GM23338 (cell line): ENCODE data around the gene SART3. TPM values are rescaled to one million over a fixed set of nuclear protein-coding genes. Genes with fewer than 3 reads are reported as not detected.

Source experiments
- ATAC-seq: fragments of 200-7000 bp; cut with Tn5 transposase; 3 replicates; pipeline ENCODE4 v1.9.1; 2020
- DNase-seq: peaks from one replicate; pipeline ENCODE4 v3.0.0-alpha.2; 2015; ENCODE audit warnings: low spot score
- H2AFZ ChIP-seq: fragments of 200-600 bp; sonication (generic); 2 replicates; pipeline ENCODE4 v1.8.0; 2016; ENCODE audit warnings: antibody characterized with exemption, mild to moderate bottlenecking, moderate library complexity
- H3F3A ChIP-seq: fragments of 200-600 bp; sonication (generic); replicated peaks from 2 replicates; pipeline ENCODE4 v1.8.0; 2017; ENCODE audit warnings: antibody characterized with exemption, mixed run types, low read depth
- H3K27ac ChIP-seq: fragments of 200-600 bp; sonication (generic); 2 replicates; pipeline ENCODE4 v1.6.1; 2016; ENCODE audit warnings: low read depth
- H3K27me3 ChIP-seq: fragments of 200-600 bp; sonication (generic); 2 replicates; pipeline ENCODE4 v1.8.0; 2016; ENCODE audit warnings: mild to moderate bottlenecking, mixed run types, moderate library complexity; ENCODE audit not compliant: insufficient read depth
- H3K36me3 ChIP-seq: fragments of 200-600 bp; sonication (generic); 2 replicates; pipeline ENCODE4 v1.8.0; 2016; ENCODE audit warnings: mild to moderate bottlenecking; ENCODE audit not compliant: insufficient read depth
- H3K4me1 ChIP-seq: fragments of 200-600 bp; sonication (generic); 2 replicates; pipeline ENCODE4 v1.8.0; 2016; ENCODE audit warnings: mild to moderate bottlenecking, moderate library complexity; ENCODE audit not compliant: insufficient read depth
- H3K4me2 ChIP-seq: fragments of 200-600 bp; sonication (generic); 2 replicates; pipeline ENCODE4 v1.7.1; 2017; ENCODE audit warnings: mixed run types
- H3K4me3 ChIP-seq: fragments of 200-600 bp; sonication (generic); 2 replicates; pipeline ENCODE4 v1.6.1; 2016; ENCODE audit warnings: mixed run types
- H3K79me2 ChIP-seq: fragments of 200-600 bp; sonication (generic); replicated peaks from 2 replicates; pipeline ENCODE4 v1.8.0; 2017; ENCODE audit warnings: mild to moderate bottlenecking; ENCODE audit not compliant: insufficient read depth
- H3K9me2 ChIP-seq: fragments of 200-600 bp; sonication (generic); 2 replicates; pipeline ENCODE4 v1.8.0; 2017; ENCODE audit not compliant: insufficient read depth
- H4K20me1 ChIP-seq: fragments of 200-600 bp; sonication (generic); replicated peaks from 2 replicates; pipeline ENCODE4 v1.8.0; 2017; ENCODE audit warnings: mild to moderate bottlenecking; ENCODE audit not compliant: insufficient read depth
- H3K27ac Mint-ChIP-seq: 2 replicates; pipeline ENCODE4 v1.8.0; 2020; ENCODE audit warnings: inconsistent platforms, mild to moderate bottlenecking, moderate library complexity, mixed read lengths
- H3K27me3 Mint-ChIP-seq: 3 replicates; pipeline ENCODE4 v1.8.0; 2022; ENCODE audit warnings: low read depth, mild to moderate bottlenecking, moderate library complexity, mixed read lengths, inconsistent platforms; ENCODE audit not compliant: insufficient read depth, poor library complexity
- H3K36me3 Mint-ChIP-seq: 3 replicates; pipeline ENCODE4 v1.8.0; 2021; ENCODE audit warnings: low read depth, mild to moderate bottlenecking, inconsistent platforms, moderate library complexity, mixed read lengths
- H3K4me1 Mint-ChIP-seq: 3 replicates; pipeline ENCODE4 v1.8.0; 2020; ENCODE audit warnings: mild to moderate bottlenecking, inconsistent platforms, mixed read lengths
- H3K4me3 Mint-ChIP-seq: 3 replicates; pipeline ENCODE4 v1.8.0; 2021; ENCODE audit warnings: moderate library complexity, mild to moderate bottlenecking, inconsistent platforms, mixed read lengths
- H3K9me3 Mint-ChIP-seq: 3 replicates; pipeline ENCODE4 v1.8.0; 2020; ENCODE audit warnings: moderate library complexity, mild to moderate bottlenecking, inconsistent platforms, mixed read lengths
- CREB1 ChIP-seq: fragments of 250-450 bp; sonication (Bioruptor Pico); IDR thresholded peaks from 2 replicates; pipeline ENCODE4 v1.5.0; 2020; ENCODE audit warnings: low read depth, mild to moderate bottlenecking, moderate library complexity
- EZH2 ChIP-seq: fragments of 200-600 bp; sonication (generic); IDR thresholded peaks from one replicate; pipeline ENCODE4 v1.8.0; 2017; ENCODE audit warnings: antibody characterized with exemption, mild to moderate bottlenecking, low read depth; ENCODE audit not compliant: unreplicated experiment
- EZH2phosphoT487 ChIP-seq: fragments of 200-600 bp; sonication (generic); IDR thresholded peaks from one replicate; pipeline ENCODE4 v1.8.1; 2018; ENCODE audit warnings: antibody characterized with exemption; ENCODE audit not compliant: unreplicated experiment
- JUNB ChIP-seq: IDR thresholded peaks from one replicate; pipeline ENCODE4 v1.6.1; 2016; ENCODE audit warnings: antibody characterized with exemption; ENCODE audit not compliant: unreplicated experiment
- NANOG ChIP-seq: IDR thresholded peaks from 2 replicates; pipeline ENCODE4 v1.6.1; 2016; ENCODE audit warnings: antibody characterized with exemption, borderline replicate concordance
- POLR2AphosphoS5 ChIP-seq: IDR thresholded peaks from 2 replicates; pipeline ENCODE4 v1.6.1; 2016; ENCODE audit warnings: antibody characterized with exemption, low read depth
- STAT1 ChIP-seq: IDR thresholded peaks from one replicate; pipeline ENCODE4 v1.6.1; 2016; ENCODE audit warnings: antibody characterized with exemption; ENCODE audit not compliant: unreplicated experiment
- ZNF114 ChIP-seq: fragments of 250-450 bp; sonication (Bioruptor Pico); IDR thresholded peaks from 2 replicates; pipeline ENCODE4 v1.5.0; 2020; ENCODE audit warnings: mild to moderate bottlenecking, moderate library complexity
- ZNF331 ChIP-seq: fragments of 250-450 bp; sonication (Bioruptor Pico); IDR thresholded peaks from 2 replicates; pipeline ENCODE4 v1.5.0; 2020; ENCODE audit warnings: low read depth, mild to moderate bottlenecking, moderate library complexity
- polyA plus RNA-seq: library from polyadenylated mRNA; unstranded; fragments of >200 nt; fragmentation: Nextera tagmentation; extraction: Ambion mirVana; gene quantifications from 2 replicates; pipeline ENCODE4 v1.2.1, GENCODE V29; 2016
- total RNA-seq: library from RNA; depleted of rRNA; stranded (reverse); fragments of >200 nt; shearing (Covaris generic); gene quantifications from 2 replicates; pipeline ENCODE4 v1.2.3, GENCODE V29; 2014
- TF ChIP-seq, protein P1 (sequence below): IDR thresholded peaks from 2 replicates; pipeline ENCODE4 v1.6.1; 2016; ENCODE audit warnings: antibody characterized with exemption
- TF ChIP-seq, protein P2 (sequence below): IDR thresholded peaks from one replicate; pipeline ENCODE4 v1.6.1; 2018; ENCODE audit warnings: antibody characterized with exemption; ENCODE audit not compliant: unreplicated experiment

Gene SART3
- total and polyA plus RNA-seq, 2 experiments from 2014 or later = 49.8 to 112 TPM

DNA sequence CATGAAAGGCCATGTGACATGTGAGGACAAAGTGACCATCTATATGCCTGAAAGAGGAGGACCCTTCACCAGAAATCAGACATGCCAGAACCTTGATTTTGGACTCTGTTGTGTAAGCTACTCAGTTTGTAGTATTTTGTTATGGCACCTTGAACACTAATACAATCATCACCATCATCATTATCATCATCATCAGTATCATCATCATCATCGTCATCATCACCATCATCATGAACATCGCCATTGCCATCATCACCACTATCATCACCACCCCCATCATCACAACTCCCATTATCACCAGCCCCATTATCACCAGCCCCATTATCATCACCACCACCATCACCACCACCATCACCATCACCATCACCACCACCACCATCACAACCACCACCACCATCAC lies 17.3 kb upstream of the SART3 start:
- Histone ChIP-seq H3K4me3 (no peak overlapping the region), H3K79me2 (no peaks in the 10 kb centered on the region), H4K20me1 (no peaks in the 10 kb centered on the region), H3F3A (no peaks in the 10 kb centered on the region), H3K4me1 (no peaks in the 10 kb centered on the region), H2AFZ (no peak overlapping the region), H3K4me2 (no peak overlapping the region), H3K27ac (no peak overlapping the region), H3K27me3 (no peaks in the 10 kb centered on the region), H3K9me2 (peaks cover 5% of the 10 kb centered on the region; the same call in 1 of the 2 replicates), H3K36me3 (no peaks in the 10 kb centered on the region)
- no peak overlapping the region for H3K4me3 Mint-ChIP-seq
- H3K27me3 Mint-ChIP-seq = peaks cover 2% of the 10 kb centered on the region
- H3K4me1 Mint-ChIP-seq = peaks cover 1% of the 10 kb centered on the region; the same call in 1 of the 3 replicates
- peaks cover 10% of the 10 kb centered on the region; the same call in 2 of the 3 replicates for H3K9me3 Mint-ChIP-seq
- no peak for DNase-seq
- TF ChIP-seq STAT1 (no peak), POLR2AphosphoS5 (no peak)
- H3K27ac Mint-ChIP-seq = no peak overlapping the region
- H3K36me3 Mint-ChIP-seq = peaks cover 3% of the 10 kb centered on the region; the same call in 1 of the 3 replicates
- no peak for ATAC-seq

DNA sequence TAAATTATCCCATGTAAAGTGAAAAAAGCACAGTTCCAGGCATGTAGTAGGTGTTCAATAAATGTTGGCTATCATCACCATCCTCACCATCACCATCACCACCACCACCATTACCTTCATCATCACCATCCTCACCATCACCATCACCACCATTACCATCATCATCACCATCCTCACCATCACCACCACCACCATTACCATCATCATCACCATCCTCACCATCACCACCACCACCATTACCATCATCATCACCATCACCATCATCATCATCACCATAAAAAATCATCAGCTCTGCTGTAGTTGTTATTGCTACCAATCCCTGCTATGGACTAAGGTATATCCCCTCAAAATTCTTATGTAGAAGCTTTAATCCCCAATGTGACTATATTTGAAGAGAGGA lies 16.5 kb upstream of the SART3 start:
- peaks cover 2% of the 10 kb centered on the region for H3K27me3 Mint-ChIP-seq
- peaks cover 3% of the 10 kb centered on the region; the same call in 1 of the 3 replicates for H3K36me3 Mint-ChIP-seq
- Histone ChIP-seq H3F3A (no peaks in the 10 kb centered on the region), H4K20me1 (no peaks in the 10 kb centered on the region), H2AFZ (no peak overlapping the region), H3K27ac (no peak overlapping the region), H3K36me3 (no peaks in the 10 kb centered on the region), H3K4me2 (no peak overlapping the region), H3K4me3 (no peak overlapping the region), H3K9me2 (peaks cover 5% of the 10 kb centered on the region; the same call in 1 of the 2 replicates), H3K79me2 (no peaks in the 10 kb centered on the region), H3K27me3 (no peaks in the 10 kb centered on the region), H3K4me1 (no peaks in the 10 kb centered on the region)
- no peaks in the 10 kb centered on the region for H3K4me1 Mint-ChIP-seq
- H3K4me3 Mint-ChIP-seq = no peak overlapping the region
- ATAC-seq (no peak), DNase-seq (no peak)
- TF ChIP-seq, protein P1, sequence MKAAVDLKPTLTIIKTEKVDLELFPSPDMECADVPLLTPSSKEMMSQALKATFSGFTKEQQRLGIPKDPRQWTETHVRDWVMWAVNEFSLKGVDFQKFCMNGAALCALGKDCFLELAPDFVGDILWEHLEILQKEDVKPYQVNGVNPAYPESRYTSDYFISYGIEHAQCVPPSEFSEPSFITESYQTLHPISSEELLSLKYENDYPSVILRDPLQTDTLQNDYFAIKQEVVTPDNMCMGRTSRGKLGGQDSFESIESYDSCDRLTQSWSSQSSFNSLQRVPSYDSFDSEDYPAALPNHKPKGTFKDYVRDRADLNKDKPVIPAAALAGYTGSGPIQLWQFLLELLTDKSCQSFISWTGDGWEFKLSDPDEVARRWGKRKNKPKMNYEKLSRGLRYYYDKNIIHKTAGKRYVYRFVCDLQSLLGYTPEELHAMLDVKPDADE = no peak
- TF ChIP-seq, protein P2, sequence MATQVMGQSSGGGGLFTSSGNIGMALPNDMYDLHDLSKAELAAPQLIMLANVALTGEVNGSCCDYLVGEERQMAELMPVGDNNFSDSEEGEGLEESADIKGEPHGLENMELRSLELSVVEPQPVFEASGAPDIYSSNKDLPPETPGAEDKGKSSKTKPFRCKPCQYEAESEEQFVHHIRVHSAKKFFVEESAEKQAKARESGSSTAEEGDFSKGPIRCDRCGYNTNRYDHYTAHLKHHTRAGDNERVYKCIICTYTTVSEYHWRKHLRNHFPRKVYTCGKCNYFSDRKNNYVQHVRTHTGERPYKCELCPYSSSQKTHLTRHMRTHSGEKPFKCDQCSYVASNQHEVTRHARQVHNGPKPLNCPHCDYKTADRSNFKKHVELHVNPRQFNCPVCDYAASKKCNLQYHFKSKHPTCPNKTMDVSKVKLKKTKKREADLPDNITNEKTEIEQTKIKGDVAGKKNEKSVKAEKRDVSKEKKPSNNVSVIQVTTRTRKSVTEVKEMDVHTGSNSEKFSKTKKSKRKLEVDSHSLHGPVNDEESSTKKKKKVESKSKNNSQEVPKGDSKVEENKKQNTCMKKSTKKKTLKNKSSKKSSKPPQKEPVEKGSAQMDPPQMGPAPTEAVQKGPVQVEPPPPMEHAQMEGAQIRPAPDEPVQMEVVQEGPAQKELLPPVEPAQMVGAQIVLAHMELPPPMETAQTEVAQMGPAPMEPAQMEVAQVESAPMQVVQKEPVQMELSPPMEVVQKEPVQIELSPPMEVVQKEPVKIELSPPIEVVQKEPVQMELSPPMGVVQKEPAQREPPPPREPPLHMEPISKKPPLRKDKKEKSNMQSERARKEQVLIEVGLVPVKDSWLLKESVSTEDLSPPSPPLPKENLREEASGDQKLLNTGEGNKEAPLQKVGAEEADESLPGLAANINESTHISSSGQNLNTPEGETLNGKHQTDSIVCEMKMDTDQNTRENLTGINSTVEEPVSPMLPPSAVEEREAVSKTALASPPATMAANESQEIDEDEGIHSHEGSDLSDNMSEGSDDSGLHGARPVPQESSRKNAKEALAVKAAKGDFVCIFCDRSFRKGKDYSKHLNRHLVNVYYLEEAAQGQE = no peak
- H3K27ac Mint-ChIP-seq = no peak overlapping the region
- H3K9me3 Mint-ChIP-seq = peaks cover 10% of the 10 kb centered on the region; the same call in 2 of the 3 replicates

DNA sequence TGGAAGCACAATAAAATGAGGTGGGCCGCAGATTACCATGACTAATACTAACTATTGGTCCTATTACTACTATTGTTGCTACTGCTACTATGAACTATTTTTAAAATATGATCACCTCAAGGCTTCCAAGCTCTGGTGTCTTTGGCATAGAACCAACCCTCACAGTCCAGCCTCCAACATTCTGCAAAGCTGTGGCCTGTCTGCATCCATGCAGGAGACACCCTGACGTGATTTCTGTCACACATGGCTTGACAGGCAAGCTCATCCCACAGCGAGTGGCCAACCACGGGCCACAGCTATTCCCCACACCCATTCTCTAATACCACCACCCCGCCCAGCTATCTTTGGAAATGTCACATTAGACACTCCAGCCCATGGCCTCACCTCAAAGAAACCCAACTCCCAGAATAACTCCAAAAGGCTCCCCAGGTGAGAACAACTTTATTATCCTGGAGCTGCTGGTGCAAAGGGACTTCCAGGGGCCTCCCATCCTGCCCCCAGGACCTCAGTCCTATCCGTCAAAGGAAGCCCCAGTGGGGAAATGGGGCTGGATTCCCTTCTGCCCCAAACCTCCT lies 15.8 kb upstream of the SART3 start:
- ATAC-seq = no peak
- Histone ChIP-seq H3K4me1 (no peaks in the 10 kb centered on the region), H2AFZ (no peak overlapping the region), H3F3A (no peaks in the 10 kb centered on the region), H3K9me2 (peaks cover 5% of the 10 kb centered on the region; the same call in 1 of the 2 replicates), H3K4me3 (no peak overlapping the region), H3K4me2 (no peak overlapping the region), H3K36me3 (no peaks in the 10 kb centered on the region), H4K20me1 (no peaks in the 10 kb centered on the region), H3K27ac (no peak overlapping the region), H3K27me3 (no peaks in the 10 kb centered on the region), H3K79me2 (no peaks in the 10 kb centered on the region)
- Mint-ChIP-seq H3K27ac (no peak overlapping the region), H3K27me3 (peaks cover 2% of the 10 kb centered on the region), H3K4me1 (no peaks in the 10 kb centered on the region), H3K36me3 (peaks cover 3% of the 10 kb centered on the region; the same call in 1 of the 3 replicates), H3K9me3 (peaks cover 10% of the 10 kb centered on the region; the same call in 2 of the 3 replicates), H3K4me3 (no peak overlapping the region)
- no peak for DNase-seq
- TF ChIP-seq POLR2AphosphoS5 (no peak), EZH2 (no peak), NANOG (no peak), ZNF331 (CRISPR knock-in tag) (no peak), ZNF114 (CRISPR knock-in tag) (no peak), STAT1 (no peak), EZH2phosphoT487 (no peak), JUNB (no peak), CREB1 (no peak)
- TF ChIP-seq, protein P2 = no peak
